HEK293T (cell line): Measurements from ENCODE around the gene PITPNM3.

ENCODE experiments used
- CTCF ChIA-PET: fragments of 350-600 bp; formaldehyde crosslinking; extraction: SDS; loops from one replicate; lab custom pipeline; 2021; ENCODE audit warnings: antibody characterized with exemption, inconsistent platforms; lab: Yijun Ruan, JAX
- POLR2A ChIA-PET: fragments of 350-600 bp; formaldehyde crosslinking; extraction: SDS; loops from one replicate; lab custom pipeline; 2020; ENCODE audit warnings: antibody characterized with exemption, inconsistent platforms; lab: Yijun Ruan, JAX
- DNase-seq: peaks from one replicate; pipeline ENCODE4 v3.0.0; 2012; ENCODE audit warnings: mixed read lengths; ENCODE audit errors: extremely low spot score
- ARNT ChIP-seq: fragments of 450-650 bp; IDR thresholded peaks from 2 replicates; pipeline ENCODE4 v1.6.1; 2017; ENCODE audit warnings: mild to moderate bottlenecking
- BHLHE40 ChIP-seq: fragments of 450-650 bp; IDR thresholded peaks from 2 replicates; pipeline ENCODE4 v1.6.1; 2016; ENCODE audit warnings: mild to moderate bottlenecking, moderate library complexity, borderline replicate concordance
- CTBP1 ChIP-seq: fragments of 450-650 bp; IDR thresholded peaks from 2 replicates; pipeline ENCODE4 v1.6.1; 2016; ENCODE audit warnings: borderline replicate concordance
- ELF4 ChIP-seq: fragments of 450-650 bp; IDR thresholded peaks from 2 replicates; pipeline ENCODE4 v1.6.1; 2017; ENCODE audit warnings: antibody characterized with exemption
- FOXA1 ChIP-seq: fragments of 450-650 bp; IDR thresholded peaks from 2 replicates; pipeline ENCODE4 v1.6.1; 2016; ENCODE audit warnings: mild to moderate bottlenecking
- FOXK2 ChIP-seq: fragments of 450-650 bp; IDR thresholded peaks from 2 replicates; pipeline ENCODE4 v1.6.1; 2016; ENCODE audit warnings: mild to moderate bottlenecking
- FOXM1 ChIP-seq: fragments of 450-650 bp; IDR thresholded peaks from 2 replicates; pipeline ENCODE4 v1.6.1; 2017; ENCODE audit warnings: mild to moderate bottlenecking, borderline replicate concordance
- HDGF ChIP-seq: fragments of 450-650 bp; IDR thresholded peaks from 2 replicates; pipeline ENCODE4 v1.6.1; 2017; ENCODE audit warnings: antibody characterized with exemption, borderline replicate concordance
- L3MBTL2 ChIP-seq: fragments of 450-650 bp; conservative IDR thresholded peaks from 2 replicates; pipeline ENCODE4 v1.6.1; 2016; ENCODE audit warnings: mild to moderate bottlenecking
- LEF1 ChIP-seq: fragments of 450-650 bp; IDR thresholded peaks from 2 replicates; pipeline ENCODE4 v1.6.1; 2017; ENCODE audit warnings: mild to moderate bottlenecking, borderline replicate concordance
- NFRKB ChIP-seq: fragments of 450-650 bp; IDR thresholded peaks from 2 replicates; pipeline ENCODE4 v1.6.1; 2016; ENCODE audit warnings: mild to moderate bottlenecking, moderate library complexity
- PKNOX1 ChIP-seq: fragments of 450-650 bp; IDR thresholded peaks from 2 replicates; pipeline ENCODE4 v1.6.1; 2016
- SP1 ChIP-seq: fragments of 450-650 bp; IDR thresholded peaks from 2 replicates; pipeline ENCODE4 v1.6.1; 2017
- SUZ12 ChIP-seq: fragments of 450-650 bp; IDR thresholded peaks from 2 replicates; pipeline ENCODE4 v1.6.1; 2016; ENCODE audit warnings: mild to moderate bottlenecking
- TARDBP ChIP-seq: fragments of 450-650 bp; IDR thresholded peaks from 2 replicates; pipeline ENCODE4 v1.6.1; 2016
- ZNF384 ChIP-seq: fragments of 450-650 bp; IDR thresholded peaks from 2 replicates; pipeline ENCODE4 v1.6.1; 2016

Gene PITPNM3

GRCh38 chr17:6448473-6448872, 107.9 kb downstream of the PITPNM3 start:
- DNase-seq = no peak
- TF ChIP-seq L3MBTL2 (no peak), SUZ12 (no peak), TARDBP (no peak), LEF1 (no peak), BHLHE40 (no peak), SP1 (no peak), FOXA1 (no peak), HDGF (no peak), ELF4 (no peak), CTBP1 (no peak), PKNOX1 (no peak), FOXM1 (no peak), ARNT (no peak), NFRKB (no peak), ZNF384 (no peak), FOXK2 (no peak)
- CTCF ChIA-PET = no interaction called here
- POLR2A ChIA-PET = no interaction called here

GRCh38 chr17:6446516-6447100, 109.7 kb downstream of the PITPNM3 start:
- DNase-seq = no peak
- no peak for TF ChIP-seq PKNOX1
- no peak for TF ChIP-seq SUZ12
- no peak for TF ChIP-seq HDGF
- no peak for TF ChIP-seq FOXK2
- no peak for TF ChIP-seq FOXM1
- TF ChIP-seq TARDBP = no peak
- TF ChIP-seq ELF4 = no peak
- no peak for TF ChIP-seq SP1
- TF ChIP-seq CTBP1 = no peak
- no peak for TF ChIP-seq LEF1
- TF ChIP-seq FOXA1 = no peak
- CTCF ChIA-PET = no interaction called here
- POLR2A ChIA-PET = no interaction called here

- CTCF ChIA-PET = interaction anchor here (1.5 kb wide), 1 partner anchor 28 kb away, joined by 3 read pairs; no protein-coding TSS in a partner anchor
These were observed 111.6 kb downstream of the PITPNM3 start for GRCh38 chr17:6444571-6445335.

GRCh38 chr17:6443692-6444570, 112.4 kb downstream of the PITPNM3 start, which contains the start of gene PIMREG:
TSS of gene PIMREG (plus strand) at chr17:6444455. CDS start at chr17:6445111, 656 bp downstream.
- POLR2A ChIA-PET = interaction anchor here (0.8 to 1.7 kb wide), 6 partner anchors 8 to 850 kb away, joined by 3 to 11 read pairs (median 3); no protein-coding TSS in a partner anchor
- CTCF ChIA-PET = interaction anchor here (1.5 kb wide), 1 partner anchor 29 kb away, joined by 3 read pairs; no protein-coding TSS in a partner anchor
- TF ChIP-seq L3MBTL2 (peak; percentile 97), FOXM1 (peak; percentile 39; the same call in 1 of the 2 replicates), TARDBP (no peak), ELF4 (no peak)
- peak; percentile 94 for DNase-seq

More at GRCh38 chr17:6444571-6445335, 111.6 kb downstream of the PITPNM3 start:
- TF ChIP-seq SUZ12 (no peak), LEF1 (no peak), FOXA1 (no peak), FOXK2 (no peak)
- no peak for DNase-seq
- POLR2A ChIA-PET = interaction anchor here (0.8 to 1.7 kb wide), 6 partner anchors 8 to 851 kb away, joined by 3 to 11 read pairs (median 3); no protein-coding TSS in a partner anchor

GRCh38 chr17:6442775-6443174, 113.6 kb downstream of the PITPNM3 start:
- TF ChIP-seq BHLHE40 = no peak
- TF ChIP-seq HDGF = no peak
- TF ChIP-seq FOXM1 = no peak
- no peak for TF ChIP-seq TARDBP
- no peak for TF ChIP-seq ZNF384
- no peak for TF ChIP-seq ARNT
- TF ChIP-seq NFRKB = no peak
- no peak for TF ChIP-seq FOXA1
- TF ChIP-seq SUZ12 = no peak
- no peak for TF ChIP-seq CTBP1
- no peak for TF ChIP-seq PKNOX1
- TF ChIP-seq ELF4 = no peak
- DNase-seq = no peak
- ChIA-PET POLR2A (no interaction called here), CTCF (interaction anchor here (0.6 kb wide), 1 partner anchor 21 kb away, joined by 4 read pairs; no protein-coding TSS in a partner anchor)
